Astrocyte of the cerebellum (primary cell): ENCODE measurements around the gene KCNIP4.

Experiments used
- DNase-seq: peaks from one replicate; pipeline ENCODE4 v3.0.0-alpha.2; 2011; ENCODE audit warnings: low read depth
- H3K4me3 ChIP-seq: 2 replicates; pipeline ENCODE4 v1.5.1; 2011; ENCODE audit warnings: mild to moderate bottlenecking, low read depth, low read length, moderate library complexity
- in situ Hi-C: cut with HindIII; loops from 2 replicates; pipeline ENCODE4 v1.10.0; 2017; ENCODE audit warnings: low sequenced_read_pairs
- TF ChIP-seq, protein P1 (sequence below): IDR thresholded peaks from 2 replicates; pipeline ENCODE4 v1.5.1; 2012; ENCODE audit warnings: low read length, low read depth, moderate library complexity, mild to moderate bottlenecking; ENCODE audit errors: missing control alignments

KCNIP4 gene

DNA sequence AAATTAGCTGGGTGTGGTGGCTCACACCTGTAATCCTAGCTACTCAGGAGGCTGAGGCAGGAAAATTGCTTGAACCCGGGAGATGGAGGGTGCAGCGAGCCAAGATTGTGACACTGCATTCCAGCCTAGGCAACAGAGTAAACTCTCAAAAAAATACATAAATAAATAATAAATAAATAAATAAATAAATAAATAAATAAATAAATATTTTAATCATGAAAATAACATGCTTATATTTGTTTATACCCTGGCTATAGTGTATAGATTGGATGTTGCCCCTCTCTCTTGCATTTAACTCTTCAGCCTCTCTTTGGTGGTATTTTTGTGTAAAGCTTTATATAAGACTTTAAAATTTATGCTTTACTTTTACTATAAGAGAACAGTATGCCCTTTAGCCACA is 51.8 kb downstream of the KCNIP4 start:
- no peak overlapping the region for H3K4me3 ChIP-seq
- in situ Hi-C loops: no loop called here
- no peak for DNase-seq
- TF ChIP-seq, protein P1, sequence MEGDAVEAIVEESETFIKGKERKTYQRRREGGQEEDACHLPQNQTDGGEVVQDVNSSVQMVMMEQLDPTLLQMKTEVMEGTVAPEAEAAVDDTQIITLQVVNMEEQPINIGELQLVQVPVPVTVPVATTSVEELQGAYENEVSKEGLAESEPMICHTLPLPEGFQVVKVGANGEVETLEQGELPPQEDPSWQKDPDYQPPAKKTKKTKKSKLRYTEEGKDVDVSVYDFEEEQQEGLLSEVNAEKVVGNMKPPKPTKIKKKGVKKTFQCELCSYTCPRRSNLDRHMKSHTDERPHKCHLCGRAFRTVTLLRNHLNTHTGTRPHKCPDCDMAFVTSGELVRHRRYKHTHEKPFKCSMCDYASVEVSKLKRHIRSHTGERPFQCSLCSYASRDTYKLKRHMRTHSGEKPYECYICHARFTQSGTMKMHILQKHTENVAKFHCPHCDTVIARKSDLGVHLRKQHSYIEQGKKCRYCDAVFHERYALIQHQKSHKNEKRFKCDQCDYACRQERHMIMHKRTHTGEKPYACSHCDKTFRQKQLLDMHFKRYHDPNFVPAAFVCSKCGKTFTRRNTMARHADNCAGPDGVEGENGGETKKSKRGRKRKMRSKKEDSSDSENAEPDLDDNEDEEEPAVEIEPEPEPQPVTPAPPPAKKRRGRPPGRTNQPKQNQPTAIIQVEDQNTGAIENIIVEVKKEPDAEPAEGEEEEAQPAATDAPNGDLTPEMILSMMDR: no peak

DNA sequence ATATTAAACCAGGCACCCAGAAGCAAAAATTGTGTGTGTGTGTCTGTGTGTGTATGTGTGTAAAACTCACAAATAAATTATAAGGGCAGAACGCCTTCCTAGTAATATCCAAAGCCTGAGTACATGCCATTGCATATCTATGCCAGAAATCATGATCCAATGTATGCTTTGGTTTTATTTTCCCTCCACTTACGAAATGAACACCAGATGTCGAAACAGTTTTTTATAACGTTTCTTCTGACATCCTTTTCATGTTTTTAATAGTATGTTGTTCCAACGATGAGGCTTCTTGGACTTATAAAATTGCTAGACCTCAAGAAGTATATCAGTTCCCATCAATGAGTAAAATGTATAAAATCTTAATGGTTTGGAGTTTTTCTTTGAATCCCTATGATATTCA is 55.4 kb downstream of the KCNIP4 start:
- TF ChIP-seq, protein P1: no peak
- in situ Hi-C loops: no loop called here
- H3K4me3 ChIP-seq: no peak overlapping the region
- DNase-seq: no peak

DNA sequence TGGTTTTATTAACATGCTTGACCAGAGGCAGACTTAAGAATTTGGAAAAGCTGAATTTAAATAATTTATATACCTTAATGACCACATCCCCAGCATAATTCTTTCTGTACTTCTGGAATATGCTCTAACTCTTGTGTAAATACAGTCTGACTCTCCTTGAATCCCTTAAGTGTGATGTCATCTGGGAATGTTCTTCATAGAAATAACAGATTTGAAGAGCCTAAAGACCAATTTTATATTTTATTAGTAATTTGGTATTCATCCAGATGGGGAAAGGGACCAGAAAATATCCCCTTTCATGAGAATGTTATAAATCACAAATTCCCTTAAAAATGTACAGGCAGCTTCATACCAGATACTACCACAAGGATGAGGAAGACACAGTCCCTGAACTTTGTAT is 58.3 kb downstream of the KCNIP4 start:
- DNase-seq: no peak
- TF ChIP-seq, protein P1: no peak
- no peak overlapping the region for H3K4me3 ChIP-seq
- in situ Hi-C loops: no loop called here

DNA sequence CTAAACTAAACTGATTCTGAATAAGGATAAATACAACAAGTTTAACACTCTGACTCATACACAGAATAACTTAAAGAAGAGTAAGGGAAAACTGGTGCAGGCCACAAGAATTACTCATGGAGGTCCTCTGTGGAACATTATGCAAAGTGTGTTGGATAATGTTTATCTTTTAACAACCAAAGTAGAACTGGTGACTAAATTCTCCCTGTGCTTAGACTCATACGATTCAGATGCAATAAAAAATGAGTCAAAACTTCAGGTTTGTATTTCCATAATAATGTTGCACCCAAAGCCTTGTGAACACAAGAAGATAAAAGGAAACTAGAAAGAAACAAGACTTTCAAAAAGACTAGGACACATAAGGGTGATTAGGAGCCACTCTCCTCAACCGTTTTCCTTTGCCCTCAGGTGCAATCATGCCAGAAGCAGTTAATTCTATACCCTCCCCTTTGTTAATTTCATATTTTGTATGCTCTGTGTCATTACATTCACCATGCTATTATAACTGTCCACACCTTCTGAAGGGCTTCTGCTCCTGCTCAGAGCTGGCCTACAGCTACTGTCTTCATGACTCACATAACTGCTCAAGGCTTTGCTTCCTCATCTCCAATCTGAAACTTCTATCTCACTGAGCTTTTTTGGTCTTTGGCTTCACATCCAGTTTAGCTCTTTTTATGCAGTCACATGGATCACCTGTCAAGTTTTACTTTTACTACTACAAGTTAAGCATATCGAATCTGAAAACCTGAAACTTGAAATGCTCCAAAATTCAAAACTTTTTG is 60.2 kb downstream of the KCNIP4 start:
- in situ Hi-C loops: no loop called here
- peak; percentile 80 for DNase-seq
- TF ChIP-seq, protein P1: no peak
- H3K4me3 ChIP-seq: no peak overlapping the region

DNA sequence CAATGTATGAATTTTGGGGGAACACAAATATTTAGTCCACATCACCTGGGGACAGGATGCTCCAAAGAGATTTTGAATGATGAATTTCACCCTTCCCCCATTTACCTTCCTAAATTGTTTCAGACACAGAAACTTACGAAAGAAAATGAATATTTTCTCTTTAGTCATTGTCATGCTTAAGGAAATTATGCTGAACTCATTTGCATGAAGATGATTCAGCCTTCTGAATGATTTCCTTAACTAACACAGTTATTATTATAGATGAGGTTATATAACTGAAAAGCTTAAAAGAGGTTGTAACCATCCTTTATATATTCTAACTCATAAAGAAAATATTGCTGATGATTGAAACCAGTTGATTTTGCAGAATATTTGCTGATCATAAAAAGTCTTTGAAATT is 61.1 kb downstream of the KCNIP4 start:
- in situ Hi-C loops: no loop called here
- no peak for DNase-seq
- TF ChIP-seq, protein P1: no peak
- H3K4me3 ChIP-seq: no peak overlapping the region

DNA sequence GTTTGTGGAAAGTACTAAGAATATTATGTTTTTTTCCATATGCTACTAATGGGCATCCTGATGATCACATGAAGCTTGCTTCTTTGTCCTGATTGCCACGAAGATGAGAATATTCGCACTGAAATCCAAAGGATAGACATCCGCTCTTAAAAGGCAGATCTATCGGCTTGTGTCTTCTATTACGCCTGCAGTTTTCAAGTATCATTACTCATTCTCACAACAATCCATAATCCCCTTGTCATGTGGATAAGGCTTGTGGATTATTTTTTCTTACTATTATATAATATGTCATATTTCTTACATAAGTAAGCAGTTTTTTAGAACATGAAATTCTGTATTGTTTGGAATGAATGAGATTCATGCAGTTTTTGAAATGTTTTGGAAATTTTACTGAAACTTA is 62.8 kb downstream of the KCNIP4 start:
- H3K4me3 ChIP-seq: no peak overlapping the region
- in situ Hi-C loops: no loop called here
- TF ChIP-seq, protein P1: no peak
- DNase-seq: no peak
